Posterior vena cava (tissue), 2 donors: ENCODE measurements around the gene KDM7A. TPM values are rescaled to one million over a fixed set of nuclear protein-coding genes. Genes with fewer than 3 reads are reported as not detected.

Experiments
- DNase-seq: peaks from one replicate; pipeline ENCODE4 v3.0.0-alpha.2; 2020; ENCODE audit warnings: low spot score
- intact Hi-C, 2 donors: fragments of 100-400 bp; cut with DNase I; formaldehyde crosslinking; loops; one replicate each; pipeline versions ENCODE4 v1.14.1 to v1.14.2; 2022 to 2023
- total RNA-seq, 2 donors: library from RNA; stranded (reverse); fragmentation: NEBNext Ultra II Directional; extraction: Animal tissue kit (Norgen Biotek cat#: 25700); gene quantifications; one replicate each; pipeline ENCODE4 v1.2.1, GENCODE V29; 2021
- donor health status: DM: yes; HTN: yes; CAD: no.
- donor health status: DM: yes; HTN: yes; CAD: no.

Gene KDM7A
- total RNA-seq, 2 donors from 2014 or later, result 15.4 to 23.1 TPM

DNA sequence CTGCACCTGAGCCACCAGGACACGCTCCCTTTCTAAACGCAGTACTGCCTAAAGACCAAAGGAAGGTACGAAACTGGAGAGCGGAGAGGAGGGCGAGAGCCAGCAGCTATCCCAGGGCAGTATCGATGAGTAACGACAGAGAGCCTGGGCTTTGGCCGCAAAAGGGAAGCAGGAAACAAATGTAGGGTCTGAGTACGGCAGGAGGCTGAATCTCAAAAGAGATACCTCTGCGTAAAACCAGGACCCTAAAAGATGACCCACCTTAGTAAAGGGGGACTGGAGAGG is 134.5 kb downstream of the KDM7A start:
- intact Hi-C loops, result no loop called here
- DNase-seq, result no peak

DNA sequence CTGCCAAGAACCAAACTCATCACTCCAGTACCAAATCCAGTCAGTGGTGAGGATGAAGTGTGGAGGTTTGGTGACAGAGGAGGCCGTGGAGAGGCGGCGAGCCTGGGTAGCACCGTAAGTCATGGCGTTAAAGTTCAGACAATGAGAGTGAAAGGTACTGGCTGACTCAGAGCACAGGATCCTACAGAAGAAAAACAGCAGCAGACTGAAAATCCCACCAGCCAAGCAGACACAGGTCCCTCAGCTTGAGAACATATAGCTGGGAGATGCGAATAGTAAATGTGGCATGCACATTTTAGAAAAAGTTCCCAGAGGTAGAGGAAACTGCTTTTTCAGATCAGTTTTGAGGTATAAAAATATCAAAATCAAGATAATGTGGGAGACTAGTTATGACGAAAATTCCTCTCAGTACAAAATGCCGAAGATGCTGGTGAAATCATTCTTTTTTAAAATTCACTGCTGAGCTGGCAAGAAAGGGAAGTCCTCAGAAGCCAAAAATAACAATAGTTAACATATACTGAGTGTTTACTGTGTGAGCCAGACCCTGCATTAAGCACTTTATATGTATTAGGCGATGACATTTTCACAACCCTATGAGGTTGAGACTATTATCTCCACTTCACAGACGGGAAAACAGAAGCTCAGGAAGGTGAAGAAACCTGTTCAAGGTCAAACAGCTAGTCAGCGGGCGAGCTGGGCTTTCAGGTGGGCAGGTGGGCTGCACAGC is 135.0 kb downstream of the KDM7A start:
- intact Hi-C loops, result no loop called here
- DNase-seq, result no peak

DNA sequence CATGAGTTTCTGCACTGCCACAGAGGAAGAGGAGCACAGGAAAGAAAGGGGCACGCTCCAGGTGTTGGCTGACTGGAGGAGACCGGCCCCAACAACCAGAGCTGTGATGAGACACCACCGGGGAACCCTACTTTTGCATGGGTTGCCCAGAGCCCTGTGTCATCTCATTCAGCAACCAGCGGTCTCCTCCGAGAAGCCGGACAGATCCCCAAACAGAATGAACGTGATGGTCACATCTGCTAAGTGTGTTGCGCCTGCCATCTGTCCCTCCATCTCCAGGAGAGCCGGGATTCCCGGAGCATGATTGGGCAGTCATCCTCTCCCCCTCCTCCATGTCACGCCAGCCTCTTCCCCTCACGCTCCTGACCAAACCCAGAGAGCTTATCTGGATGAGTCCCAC is 136.9 kb downstream of the KDM7A start:
- intact Hi-C loops, result no loop called here
- DNase-seq, result no peak

DNA sequence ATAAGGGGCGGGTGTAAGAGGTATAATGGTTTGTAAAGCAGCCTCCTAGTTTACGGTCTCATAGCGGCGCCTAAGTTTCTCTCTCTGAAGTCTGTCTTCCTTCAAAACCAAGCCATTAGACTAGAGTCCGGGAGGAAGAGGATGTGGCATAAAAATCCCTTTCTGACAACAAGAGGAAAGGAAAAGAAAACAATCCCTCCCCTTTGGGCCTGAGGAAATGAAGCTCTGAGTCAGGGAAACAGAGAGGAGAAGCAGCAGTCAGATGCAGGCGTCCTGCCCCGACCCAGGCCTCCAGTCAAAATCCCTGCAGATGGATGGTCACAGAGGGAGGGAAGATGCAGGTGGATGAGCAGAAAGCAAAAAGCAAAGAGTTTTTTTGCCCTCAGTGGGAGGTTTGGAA is 137.7 kb downstream of the KDM7A start:
- DNase-seq, result no peak
- intact Hi-C loops, result no loop called here

DNA sequence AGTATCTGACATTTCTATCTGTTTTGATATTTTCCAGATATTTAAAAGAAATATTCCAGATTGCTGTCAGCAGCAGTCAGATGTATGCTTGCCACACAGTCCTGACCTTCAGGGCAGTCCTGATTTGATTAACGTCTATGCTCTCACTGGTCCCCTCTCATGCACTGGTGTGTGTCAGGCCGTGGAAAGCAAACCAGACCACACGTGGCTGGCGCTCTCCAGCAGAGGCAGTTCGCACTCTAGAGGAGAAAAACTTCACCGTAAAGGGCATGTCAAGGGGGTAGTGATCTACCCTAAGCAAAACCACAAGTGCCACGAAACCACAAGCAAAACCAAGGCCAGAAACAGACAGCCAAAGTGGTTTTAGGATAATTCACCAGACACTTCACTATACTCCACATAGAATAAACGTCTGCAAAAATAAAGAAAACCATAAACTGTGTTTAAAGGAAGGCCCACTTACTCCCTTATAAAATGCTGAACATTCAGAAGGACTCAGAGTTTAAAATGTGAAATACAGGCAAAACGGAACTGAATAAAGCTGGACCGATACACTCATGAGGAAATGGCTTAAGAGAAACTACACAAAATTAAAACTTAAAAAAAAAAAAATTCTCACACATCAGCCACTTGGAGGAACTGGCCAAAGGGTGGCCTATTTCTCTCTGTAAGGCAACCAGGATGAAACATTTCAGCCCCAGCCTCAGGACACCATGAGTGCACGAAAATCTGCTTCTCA is 140.4 kb downstream of the KDM7A start:
- intact Hi-C loops, result no loop called here

DNA sequence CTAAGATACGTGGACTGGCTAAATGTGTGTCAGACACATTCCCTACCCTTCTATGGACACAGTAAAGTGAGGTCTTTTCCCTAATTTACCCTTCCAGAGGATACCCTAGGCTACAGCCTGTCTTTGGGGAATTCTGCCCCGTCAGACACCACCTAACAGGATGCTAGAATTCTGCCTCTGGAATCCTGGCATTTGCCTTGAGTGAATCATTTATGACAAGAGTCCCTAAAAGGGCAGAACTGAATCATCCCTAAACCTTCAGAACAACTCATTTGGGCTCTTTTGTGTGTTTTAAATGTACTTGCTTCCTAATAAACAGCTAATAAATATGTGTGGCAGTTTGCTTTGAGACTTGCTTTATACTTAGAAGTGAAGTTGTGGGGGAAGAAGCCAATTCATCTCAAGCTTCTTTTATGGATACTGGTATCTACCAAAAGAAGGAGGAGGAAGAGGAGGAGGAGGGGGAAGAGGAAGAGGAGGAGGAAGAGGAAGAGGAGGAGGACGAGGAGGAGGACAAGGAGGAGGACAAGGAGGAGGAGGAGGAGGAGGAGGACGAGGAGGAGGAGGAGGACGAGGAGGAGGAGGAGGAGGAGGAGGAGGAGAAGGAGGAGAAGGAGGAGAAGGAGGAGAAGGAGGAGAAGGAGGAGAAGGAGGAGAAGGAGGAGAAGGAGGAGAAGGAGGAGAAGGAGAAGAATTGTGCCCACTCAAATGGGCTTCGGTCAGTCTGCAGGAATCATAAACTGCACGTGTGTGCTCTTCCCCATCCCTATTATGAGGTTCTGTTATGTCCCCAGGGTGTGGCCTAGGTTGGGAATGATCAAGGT is 141.2 kb downstream of the KDM7A start:
- DNase-seq, result no peak
- intact Hi-C loops, result no loop called here

More for the DNA sequence above, 140.4 kb downstream of the KDM7A start:
- no peak for DNase-seq

Other genes with a start within 250 kb of the KDM7A start
- 10 to 100 TPM; 27.7 to 35.3 TPM for gene PARP12, start 114.0 kb downstream of the KDM7A start, total RNA-seq
- 10 to 100 TPM; 50.7 to 59.0 TPM for gene SLC37A3, start 221.5 kb upstream of the KDM7A start, total RNA-seq
- gene RAB19, start 227.1 kb upstream of the KDM7A start, total RNA-seq, result not detected